Measurements from ENCODE around the gene IL1RAPL1. TPM values are rescaled to one million over a fixed set of nuclear protein-coding genes. Genes with fewer than 3 reads are reported as not detected.

Gene IL1RAPL1
- total and polyA plus RNA-seq, 8 donors, result 0.06 to 3.3 (median 0.31) TPM; not detected in 3

DNA sequence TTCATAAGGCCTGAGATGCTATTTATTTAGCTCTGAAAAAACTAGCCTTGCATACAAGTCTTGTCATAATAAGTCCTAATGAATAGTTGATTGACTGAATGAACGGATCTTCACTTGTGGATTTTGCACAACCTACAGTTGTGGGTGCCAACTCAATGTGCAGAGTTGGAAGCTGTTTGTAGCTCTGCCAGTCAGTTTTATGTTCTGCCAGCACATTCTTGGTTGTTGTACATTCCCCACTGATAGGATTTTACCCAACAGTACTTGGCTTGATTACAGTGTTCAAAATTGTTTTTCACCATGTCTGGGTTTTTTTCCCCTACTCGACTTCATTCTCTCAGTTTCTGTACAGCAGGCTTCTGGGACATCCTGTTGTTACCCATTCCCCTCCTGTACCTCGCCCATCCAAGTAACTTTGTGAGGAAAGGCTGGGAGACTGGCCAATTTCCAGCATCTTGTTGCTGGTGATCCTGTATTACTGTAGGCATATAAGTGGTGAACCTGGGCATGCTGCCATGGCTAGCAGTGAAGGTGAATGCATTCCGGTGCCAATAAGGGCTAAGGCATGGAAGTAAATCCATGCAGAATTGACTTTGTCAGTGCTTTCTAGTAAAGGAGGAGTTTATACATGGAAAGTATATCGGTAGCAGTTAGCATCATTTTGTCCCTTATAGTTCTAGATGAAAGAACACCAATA lies 22.8 kb downstream of the IL1RAPL1 start:
- TF ChIP-seq POLR2AphosphoS5 (IDR thresholded peaks at IDR 0.05) (no peak), CTCF (IDR thresholded peaks at IDR 0.05) (no peak), EP300 (IDR thresholded peaks at IDR 0.05) (no peak), POLR2A (IDR thresholded peaks at IDR 0.05) (no peak)
- Histone ChIP-seq H3K27ac (no peak overlapping the region), H3K9me3 (no peaks in the 10 kb centered on the region), H3K27me3 (no peaks in the 10 kb centered on the region), H3K4me1 (no peaks in the 10 kb centered on the region), H3K4me3 (no peak overlapping the region), H3K36me3 (no peaks in the 10 kb centered on the region)
- 32 to 46% (median 40%) methylated on average over 5 of the region's 5 CpGs for WGBS, 5 donors
- DNase-seq, result peak in 1 of 2 donors; percentile 63
- intact Hi-C loops (cut with DNase I; ENCODE audit: low total_unique reads), result no loop called here

DNA sequence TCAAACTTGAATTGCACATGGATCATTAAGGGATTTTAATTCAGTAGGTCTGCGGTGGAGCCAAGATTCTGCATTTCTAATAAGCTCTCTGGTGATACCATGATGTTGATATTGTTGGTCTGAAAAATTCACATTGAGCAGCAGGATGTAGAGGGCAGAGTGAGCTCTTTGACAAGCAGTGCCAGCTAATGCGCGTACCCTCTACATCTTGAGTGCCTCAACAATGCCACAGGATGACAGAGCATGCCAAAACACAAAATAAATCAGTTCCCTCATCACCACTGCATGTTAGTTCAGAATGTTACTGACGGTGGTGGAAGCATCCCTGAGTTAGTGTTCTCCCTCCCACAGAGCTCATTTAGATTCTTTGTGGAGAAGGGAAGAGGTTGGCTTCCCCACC lies 23.5 kb downstream of the IL1RAPL1 start:
- no peak for DNase-seq
- Histone ChIP-seq H3K36me3 (no peaks in the 10 kb centered on the region), H3K27me3 (no peaks in the 10 kb centered on the region), H3K27ac (no peak overlapping the region), H3K4me3 (no peak overlapping the region), H3K9me3 (no peaks in the 10 kb centered on the region), H3K4me1 (no peaks in the 10 kb centered on the region)
- no peak for TF ChIP-seq CTCF (IDR thresholded peaks at IDR 0.05)
- TF ChIP-seq EP300 (IDR thresholded peaks at IDR 0.05), result no peak
- TF ChIP-seq POLR2A (IDR thresholded peaks at IDR 0.05), result no peak
- no peak for TF ChIP-seq POLR2AphosphoS5 (IDR thresholded peaks at IDR 0.05)
- intact Hi-C loops (cut with DNase I; ENCODE audit: low total_unique reads), result no loop called here
- WGBS, 5 donors, result 72 to 91% (median 89%) methylated on average over 4 of the region's 4 CpGs

GRCh38 chrX:28613558-28613957 lies 26.3 kb downstream of the IL1RAPL1 start:
- TF ChIP-seq EP300 (IDR thresholded peaks at IDR 0.05) (no peak), CTCF (IDR thresholded peaks at IDR 0.05) (no peak), POLR2AphosphoS5 (IDR thresholded peaks at IDR 0.05) (no peak), POLR2A (IDR thresholded peaks at IDR 0.05) (no peak)
- Histone ChIP-seq H3K27me3 (no peaks in the 10 kb centered on the region), H3K4me3 (no peak overlapping the region), H3K4me1 (no peaks in the 10 kb centered on the region), H3K9me3 (no peaks in the 10 kb centered on the region), H3K27ac (no peak overlapping the region), H3K36me3 (no peaks in the 10 kb centered on the region)
- WGBS, 5 donors, result 9 to 31% (median 14%) methylated on average over 1 of the region's 1 CpG
- intact Hi-C loops (cut with DNase I; ENCODE audit: low total_unique reads), result no loop called here
- no peak for DNase-seq

DNA sequence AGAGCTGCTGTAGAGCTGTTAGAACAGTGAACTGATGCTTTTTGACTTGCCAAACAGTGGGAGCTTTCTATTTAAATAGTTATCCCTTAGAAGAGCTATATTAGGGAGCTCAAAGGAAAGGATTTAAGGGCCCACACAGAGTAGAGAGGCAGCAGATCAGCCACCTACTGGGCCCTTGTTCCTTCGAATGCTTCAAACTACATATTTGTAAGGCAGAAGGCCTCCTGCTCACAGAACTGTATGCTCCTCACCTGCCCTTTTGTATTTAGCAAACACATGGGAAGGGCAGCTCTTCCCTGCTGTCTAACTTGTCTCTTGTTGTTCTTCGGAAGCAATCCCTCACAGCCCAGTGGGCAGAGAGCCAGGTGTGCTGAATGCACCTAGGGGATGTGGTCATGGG lies 38.0 kb downstream of the IL1RAPL1 start:
- intact Hi-C loops (cut with DNase I; ENCODE audit: low total_unique reads), result no loop called here
- no peak overlapping the region for H3K4me3 ChIP-seq
- no peaks in the 10 kb centered on the region for H3K27me3 ChIP-seq
- no peak for TF ChIP-seq POLR2A (IDR thresholded peaks at IDR 0.05)
- TF ChIP-seq EP300 (IDR thresholded peaks at IDR 0.05), result no peak
- TF ChIP-seq POLR2AphosphoS5 (IDR thresholded peaks at IDR 0.05), result no peak
- no peak for TF ChIP-seq CTCF (IDR thresholded peaks at IDR 0.05)
- DNase-seq, result no peak
- H3K9me3 ChIP-seq, result no peaks in the 10 kb centered on the region
- H3K36me3 ChIP-seq, result no peaks in the 10 kb centered on the region
- H3K27ac ChIP-seq, result no peak overlapping the region
- 58 to 86% (median 76%) methylated on average over 2 of the region's 2 CpGs for WGBS, 5 donors
- H3K4me1 ChIP-seq, result no peaks in the 10 kb centered on the region
